GM18526 (cell line): ENCODE data around the gene FADS3.

Experiments
- POLR2A ChIP-seq: IDR thresholded peaks from 3 replicates; pipeline ENCODE4 v1.6.1; 2011; ENCODE audit not compliant: insufficient read length; ENCODE audit errors: extremely low read depth

FADS3 gene

DNA sequence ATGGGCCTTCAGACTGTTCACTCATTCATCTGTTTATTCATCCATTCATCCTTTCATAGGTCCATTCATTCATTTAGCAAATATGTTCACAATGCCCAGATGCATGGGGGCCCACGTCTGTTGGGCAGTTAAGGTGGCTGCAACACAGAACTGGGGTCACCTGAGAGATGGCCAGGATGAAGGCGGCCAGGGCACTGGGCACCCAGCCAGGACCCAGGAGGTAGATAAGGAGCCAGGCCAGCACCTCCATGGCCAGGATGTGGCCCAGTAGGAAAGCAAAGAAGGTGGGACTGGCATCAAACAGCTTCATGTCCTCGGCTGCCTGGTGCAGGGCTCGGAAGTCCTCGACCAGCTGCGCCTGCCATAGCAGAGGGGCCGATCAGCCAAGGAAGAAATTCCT, 12.2 kb downstream of the FADS3 start:
- TF ChIP-seq POLR2A, result no peak

DNA sequence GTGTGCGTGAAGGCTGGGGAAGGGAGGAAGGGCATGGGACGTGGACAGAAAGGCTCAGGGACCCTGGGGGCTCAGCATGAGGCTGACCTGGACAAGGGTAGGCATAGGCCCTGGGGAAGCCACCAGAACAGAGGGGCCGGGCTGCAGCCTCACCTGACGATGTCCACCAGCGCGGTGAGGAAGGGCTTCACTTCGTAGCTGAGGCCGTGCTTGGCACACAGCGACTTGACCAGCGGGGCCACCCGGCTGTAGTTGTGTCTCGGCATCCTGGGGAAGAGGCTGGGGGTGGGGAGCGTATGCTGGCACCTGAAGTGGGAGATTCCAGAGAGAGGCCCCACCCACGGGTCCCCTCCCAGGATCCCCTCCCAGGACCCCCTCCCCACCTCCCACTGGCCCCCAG, 15.6 kb downstream of the FADS3 start:
- TF ChIP-seq POLR2A, result no peak

DNA sequence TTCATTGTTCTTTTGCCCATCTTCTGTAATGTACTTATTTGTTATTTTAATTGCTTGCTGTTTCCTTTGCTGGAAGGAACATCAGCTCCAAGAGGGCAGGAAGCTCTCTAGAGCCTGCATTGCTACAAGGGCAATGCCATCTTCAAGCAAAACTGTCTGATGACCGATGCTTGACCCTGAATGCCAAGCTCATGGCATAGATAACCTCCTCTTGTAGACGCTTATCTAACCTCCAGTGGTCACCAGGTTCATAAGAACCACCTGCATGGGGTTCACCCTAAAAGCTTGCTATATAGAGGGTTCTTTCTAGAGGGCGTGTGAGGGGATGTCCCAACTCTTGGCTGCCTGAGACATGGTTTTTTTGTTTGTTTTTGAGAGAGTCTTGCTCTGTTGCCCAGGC, 16.5 kb downstream of the FADS3 start:
- no peak for TF ChIP-seq POLR2A

DNA sequence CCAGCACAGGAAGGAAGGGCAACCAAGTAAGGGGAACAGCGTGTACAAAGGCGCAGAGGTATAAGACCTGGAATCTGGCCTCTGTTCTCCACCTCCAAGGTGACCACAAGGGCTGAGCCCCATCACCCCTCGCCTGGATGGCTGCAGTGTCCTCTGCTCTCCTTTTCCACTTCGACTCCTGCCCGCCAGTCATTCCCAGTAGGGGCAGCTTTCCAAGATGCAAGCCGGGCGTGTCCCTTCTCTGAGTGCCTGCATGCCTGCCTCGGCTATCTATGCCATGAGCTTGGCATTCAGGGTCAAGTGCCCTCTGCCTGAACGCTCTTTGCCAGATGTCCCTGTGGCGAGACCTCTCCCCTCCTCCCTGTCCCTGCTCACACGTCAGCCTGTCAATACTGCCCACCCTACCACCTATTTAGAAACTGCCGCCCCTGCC, 17.0 kb downstream of the FADS3 start:
- no peak for TF ChIP-seq POLR2A

DNA sequence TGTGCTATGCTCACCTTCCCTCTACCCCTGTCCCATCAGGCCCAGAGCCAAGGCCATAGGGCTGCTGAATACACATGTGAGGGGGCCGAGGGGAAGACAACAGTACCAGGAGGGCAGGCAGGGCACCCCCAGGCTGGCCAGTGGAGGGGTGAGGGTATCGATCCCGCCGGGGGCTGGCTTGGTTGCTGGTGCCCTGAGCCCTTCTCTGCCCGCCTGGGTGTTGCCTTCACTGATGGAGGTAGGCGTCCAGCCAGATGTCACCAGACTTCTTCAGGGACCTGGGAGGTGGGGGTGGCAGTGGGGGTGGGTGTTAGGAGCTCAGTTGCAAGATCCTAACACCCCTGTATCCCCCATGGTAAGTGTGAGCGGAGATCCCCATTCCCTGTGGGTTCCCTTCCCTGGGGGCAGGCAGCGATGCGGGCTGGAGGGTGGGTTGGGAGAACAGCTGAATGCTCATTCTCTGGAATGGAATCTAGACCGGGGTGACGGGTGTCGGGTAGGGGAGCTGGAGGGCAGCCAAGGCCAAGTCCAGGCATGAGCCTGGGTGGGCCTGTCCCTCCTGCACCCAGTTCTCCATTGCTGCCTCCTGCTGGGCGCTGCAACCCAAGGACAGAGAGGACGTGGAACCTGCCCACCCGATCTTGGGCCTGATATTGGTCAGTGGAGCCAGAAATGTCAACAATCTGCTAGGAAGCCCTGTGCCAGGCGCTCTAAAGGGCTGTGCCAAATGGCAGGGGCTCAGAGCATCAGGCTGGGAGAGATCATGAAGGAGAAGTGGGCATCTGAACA, 17.6 kb downstream of the FADS3 start:
- no peak for TF ChIP-seq POLR2A

DNA sequence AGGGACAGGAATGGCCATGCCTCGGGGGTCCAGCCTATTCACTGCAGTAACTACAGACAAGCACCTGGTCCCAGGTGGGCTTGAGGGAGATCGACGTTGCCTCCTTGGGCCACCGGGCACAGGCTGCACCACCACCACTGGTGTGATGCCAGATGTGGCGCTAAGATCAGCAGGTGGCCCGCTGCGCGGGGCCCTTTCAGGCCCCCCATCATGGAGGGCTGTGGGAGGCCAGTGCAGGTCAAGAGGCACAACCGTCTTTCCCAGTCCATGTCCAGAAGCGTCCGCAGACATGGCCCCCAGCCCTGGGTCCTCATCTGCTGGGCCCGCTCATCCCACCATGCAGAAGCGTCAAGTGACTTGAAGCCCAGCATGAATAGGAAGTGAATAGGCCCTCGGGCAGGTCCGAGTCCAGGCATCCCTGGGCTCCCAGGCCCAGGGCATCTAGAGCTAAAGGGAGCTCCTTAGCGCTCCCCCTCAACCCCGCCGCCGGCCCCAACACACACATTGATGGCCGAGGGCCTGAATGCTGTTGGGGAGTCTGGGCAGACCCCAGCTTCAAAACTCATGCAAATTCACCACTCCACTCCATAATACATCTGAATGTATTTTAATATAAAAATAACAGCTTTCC, 18.3 kb downstream of the FADS3 start:
- no peak for TF ChIP-seq POLR2A

DNA sequence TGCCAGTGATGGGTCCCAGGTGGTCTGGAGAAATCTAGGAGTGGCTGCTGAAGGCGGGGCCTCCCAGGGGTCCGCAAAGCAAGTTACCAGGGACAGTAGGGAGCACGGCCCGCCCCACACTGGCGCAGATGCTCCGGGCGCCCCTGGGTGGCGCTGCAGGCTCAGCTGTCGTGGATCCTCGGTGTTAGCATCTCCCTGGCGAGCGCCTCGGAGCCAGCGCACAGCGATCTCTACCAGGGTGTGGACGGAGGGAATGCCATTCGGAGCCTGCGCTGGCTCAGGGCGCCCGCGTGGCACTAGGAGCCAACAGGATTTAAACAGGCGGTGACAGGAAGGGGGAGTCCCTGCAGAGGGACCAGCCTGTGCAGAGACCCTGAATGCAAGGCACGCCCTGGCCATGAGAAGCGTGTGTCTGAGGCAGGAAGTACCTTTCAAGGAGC, 20.2 kb downstream of the FADS3 start:
- no peak for TF ChIP-seq POLR2A

DNA sequence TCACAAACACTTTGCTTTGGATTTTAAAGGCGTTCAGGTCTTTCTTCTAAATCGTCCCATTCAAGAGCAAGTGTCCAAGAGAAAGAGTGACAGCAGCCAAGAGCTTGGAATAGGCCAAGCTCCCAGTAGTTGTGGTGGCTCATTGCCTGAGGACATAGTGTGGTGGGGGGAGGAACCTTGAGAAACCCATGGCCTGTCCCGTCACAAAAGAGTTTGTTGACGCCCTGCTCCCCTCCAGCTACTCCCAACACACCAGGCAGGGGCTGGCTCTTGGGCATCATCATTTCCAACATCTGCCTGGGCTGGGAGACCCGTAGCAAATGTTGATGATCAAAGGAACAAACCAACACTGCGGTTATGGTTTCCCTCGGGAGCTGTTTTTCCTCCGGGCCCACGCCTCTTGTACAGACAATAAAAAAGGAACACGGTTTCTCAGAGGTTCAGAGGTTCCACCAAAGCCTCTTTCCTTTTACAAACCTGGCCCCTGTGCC, 20.8 kb downstream of the FADS3 start:
- TF ChIP-seq POLR2A, result no peak

DNA sequence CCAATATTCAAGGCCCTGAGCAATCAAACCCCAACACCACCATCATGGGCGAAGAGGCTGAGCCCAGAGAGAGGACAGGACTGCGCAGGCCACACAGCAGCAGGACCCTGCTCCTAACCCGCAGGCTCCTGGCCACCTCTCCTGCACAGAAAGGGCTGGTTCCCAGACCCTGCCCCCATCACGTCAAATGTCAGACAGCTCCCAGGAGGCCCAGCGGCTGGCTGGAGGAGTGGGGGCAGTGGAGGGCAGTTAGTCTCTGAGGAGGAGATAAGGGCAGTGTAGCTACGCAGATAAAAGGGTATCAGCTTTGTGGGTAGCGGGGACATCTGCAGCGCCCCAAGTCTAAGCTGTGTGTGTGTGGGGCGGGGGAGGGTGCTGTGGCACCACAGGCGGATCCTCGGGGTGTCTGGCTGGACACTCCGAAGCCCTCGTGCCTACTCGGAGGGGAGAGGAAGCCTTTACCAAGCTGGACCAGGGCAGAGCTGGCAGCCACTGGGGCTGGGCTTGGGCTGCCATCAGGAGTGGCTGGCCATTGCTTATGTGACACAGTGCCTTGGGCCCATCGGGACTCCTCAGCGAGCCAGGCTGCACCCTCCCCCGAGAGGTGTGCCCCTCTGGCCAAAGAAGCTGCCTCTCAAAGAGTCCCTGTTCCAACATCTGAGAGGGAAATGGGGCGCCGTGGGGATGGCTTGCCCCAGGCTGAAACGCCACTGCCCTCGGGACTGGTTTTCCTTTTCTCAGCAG, 21.5 kb downstream of the FADS3 start:
- no peak for TF ChIP-seq POLR2A

DNA sequence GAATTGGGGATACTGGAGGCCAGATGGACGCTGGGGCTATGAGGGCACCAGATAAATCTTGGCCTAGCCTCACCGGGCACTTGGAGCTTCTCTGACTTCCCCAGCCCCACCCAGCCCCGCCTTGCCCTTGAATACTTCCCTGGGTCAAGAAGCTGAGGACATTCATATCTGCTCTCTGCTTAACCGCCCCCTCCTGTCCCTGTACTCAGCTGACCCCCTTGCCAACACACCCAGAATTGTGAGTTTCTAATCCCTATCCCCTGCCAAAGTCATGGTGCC, 22.0 kb downstream of the FADS3 start:
- TF ChIP-seq POLR2A, result no peak

DNA sequence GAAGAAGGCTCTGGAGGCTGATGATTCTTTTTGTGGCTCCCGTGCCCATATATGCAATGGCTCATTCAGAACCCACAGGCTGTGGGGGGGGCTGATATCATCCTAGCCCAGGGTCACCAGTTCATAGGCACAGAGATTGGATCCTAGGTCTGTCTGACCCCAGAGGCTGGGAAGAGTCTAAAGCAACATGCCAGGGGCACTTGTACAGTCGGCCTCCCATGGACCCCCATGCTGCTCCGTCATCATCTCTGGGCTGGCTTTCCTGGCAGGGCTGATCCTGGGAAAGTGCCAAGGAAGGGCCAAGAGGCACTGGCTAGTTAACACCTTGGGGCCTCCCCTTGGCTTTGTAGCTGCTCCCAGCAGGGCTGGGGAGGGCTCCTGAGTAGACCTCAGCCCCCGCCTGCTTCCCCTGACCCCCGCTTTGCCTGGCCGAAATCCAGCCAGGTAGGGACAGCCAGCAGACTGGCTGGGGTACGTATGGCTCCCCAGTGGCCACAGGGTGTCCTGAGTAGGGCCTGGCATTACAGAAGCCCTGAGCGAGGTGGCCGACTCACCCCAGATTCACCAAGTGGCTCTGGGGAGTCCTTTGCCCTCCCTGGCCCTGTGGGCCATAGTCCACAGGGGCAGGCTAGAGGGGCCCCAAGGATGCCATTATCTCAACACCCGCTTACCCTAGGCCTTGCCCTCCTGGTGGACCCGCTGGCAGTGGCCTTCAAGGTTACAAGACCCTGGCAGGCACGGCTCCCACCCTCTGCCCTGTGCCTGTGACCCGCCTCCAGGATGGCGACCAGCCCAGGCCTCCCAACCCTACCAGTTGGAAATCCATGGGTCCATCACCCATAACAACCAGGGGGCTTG, 22.5 kb downstream of the FADS3 start:
- peak; percentile 5 for TF ChIP-seq POLR2A

DNA sequence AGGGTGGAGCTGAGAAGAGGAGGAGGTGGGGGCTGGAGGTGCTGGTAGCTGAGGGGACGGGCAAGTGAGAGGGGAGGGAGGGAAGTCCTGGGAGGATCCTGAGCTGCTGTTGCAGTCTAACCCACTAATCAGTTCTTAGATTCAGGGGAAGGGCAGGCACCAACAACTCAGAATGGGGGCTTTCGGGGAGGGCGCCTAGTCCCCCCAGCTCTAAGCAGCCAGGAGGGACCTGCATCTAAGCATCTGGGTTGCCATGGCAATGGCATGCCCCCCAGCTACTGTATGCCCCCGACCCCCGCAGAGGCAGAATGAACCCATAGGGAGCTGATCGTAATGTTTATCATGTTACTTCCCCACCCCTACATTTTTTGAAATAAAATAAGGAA, 24.4 kb downstream of the FADS3 start:
- TF ChIP-seq POLR2A, result peak; percentile 2

DNA sequence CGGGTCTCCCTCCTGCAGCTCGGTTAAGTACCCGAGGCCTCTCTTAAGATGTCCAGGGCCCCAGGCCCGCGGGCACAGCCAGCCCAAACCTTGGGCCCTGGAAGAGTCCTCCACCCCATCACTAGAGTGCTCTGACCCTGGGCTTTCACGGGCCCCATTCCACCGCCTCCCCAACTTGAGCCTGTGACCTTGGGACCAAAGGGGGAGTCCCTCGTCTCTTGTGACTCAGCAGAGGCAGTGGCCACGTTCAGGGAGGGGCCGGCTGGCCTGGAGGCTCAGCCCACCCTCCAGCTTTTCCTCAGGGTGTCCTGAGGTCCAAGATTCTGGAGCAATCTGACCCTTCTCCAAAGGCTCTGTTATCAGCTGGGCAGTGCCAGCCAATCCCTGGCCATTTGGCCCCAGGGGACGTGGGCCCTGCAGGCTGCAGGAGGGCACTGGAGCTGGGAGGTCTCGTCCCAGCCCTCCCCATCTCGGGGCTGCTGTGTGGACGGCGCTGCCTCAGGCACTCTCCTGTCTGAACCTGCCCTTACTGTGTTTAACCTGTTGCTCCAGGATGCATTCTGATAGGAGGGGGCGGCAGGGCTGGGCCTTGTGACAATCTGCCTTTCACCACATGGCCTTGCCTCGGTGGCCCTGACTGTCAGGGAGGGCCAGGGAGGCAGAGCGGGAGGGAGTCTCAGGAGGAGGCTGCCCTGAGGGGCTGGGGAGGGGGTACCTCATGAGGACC, 25.0 kb downstream of the FADS3 start:
- TF ChIP-seq POLR2A, result peak; percentile 23
